GM13977 (cell line): ENCODE results near the gene POLD1.
"Not testable (repeated sequence)": the region's sequence is repeated elsewhere in the genome, so short reads cannot be mapped to it uniquely, and the experiment has no call there.

ENCODE experiments used
- DNase-seq: peaks from one replicate; pipeline ENCODE4 v3.0.0; 2012; ENCODE audit warnings: low spot score
- CTCF ChIP-seq: IDR thresholded peaks from 2 replicates; pipeline ENCODE4 v1.5.1; 2012; ENCODE audit warnings: mild to moderate bottlenecking, control low read depth; ENCODE audit not compliant: insufficient read depth; ENCODE audit errors: extremely low read depth, missing control alignments
- in situ Hi-C: fragments of 300-500 bp; cut with MboI; formaldehyde crosslinking; loops from one replicate; pipeline ENCODE4 v1.12.0; 2022; ENCODE audit warnings: low sequenced_read_pairs, low pct_unique_long_range_greater_than_20kb, mixed read lengths, inconsistent platforms; ENCODE audit not compliant: unreplicated experiment

POLD1 gene

DNA sequence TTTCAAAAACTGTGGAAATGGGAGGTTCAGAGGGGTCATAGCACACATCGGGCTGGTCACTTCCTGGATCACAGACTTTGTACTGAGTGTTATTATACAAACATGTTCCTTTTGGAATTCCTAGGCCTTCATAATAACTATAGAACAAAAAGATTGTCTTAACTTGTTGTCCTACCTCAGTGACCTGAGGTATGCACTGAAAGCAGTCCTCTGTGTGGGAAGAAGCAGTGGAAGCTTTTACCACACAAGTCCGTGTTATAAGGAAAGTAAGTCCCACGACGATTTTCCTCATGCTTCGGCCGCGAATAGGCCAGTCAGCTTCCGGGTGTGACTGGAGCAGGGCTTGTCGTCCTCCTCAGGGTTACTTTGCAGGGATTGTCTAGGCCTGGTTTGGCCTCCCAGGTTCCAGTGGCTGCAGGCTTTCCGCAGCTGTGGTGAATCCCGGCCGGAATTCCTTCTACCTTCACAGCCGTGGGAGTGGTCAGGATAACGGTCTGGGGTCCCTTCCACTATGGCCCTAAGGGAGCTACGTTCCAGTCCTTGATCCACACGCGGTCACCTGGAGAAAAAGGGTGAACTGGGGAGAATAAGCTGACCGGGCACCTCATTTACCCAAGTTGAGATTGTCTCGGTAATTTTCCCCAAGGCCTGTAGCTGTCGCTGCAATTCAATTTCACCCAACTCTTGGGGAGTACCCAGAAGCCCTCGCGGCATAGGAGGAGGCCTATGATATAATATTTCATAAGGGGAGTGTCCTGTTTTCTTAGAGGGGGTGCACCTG lies 34.7 kb upstream of the POLD1 start:
- in situ Hi-C loops: loop anchor here (25.0 kb wide), 1 partner anchor 438 kb away; the partner anchor contains the start of gene ACP4
- TF ChIP-seq CTCF: peak; percentile 33
- no peak for DNase-seq

DNA sequence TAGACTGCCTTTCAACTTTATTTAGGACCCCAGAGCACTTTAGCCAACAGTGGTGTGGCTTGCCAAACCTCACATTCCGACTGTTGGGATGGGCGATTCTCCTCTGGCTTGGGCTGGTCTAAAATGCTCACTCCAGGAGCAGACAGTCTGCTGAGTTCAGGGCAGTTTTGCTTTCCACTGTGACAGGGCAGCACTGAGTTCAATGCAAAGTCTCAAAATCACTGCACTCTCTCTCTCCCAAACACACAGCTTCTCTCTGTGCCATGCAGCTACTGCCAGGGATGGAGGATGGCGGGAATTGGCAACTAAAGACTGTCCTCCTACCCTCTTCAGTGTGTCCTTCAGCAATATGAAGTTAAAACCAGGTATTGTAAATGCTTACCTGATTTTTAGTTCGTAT lies 31.9 kb upstream of the POLD1 start:
- no peak for DNase-seq
- no peak for TF ChIP-seq CTCF
- in situ Hi-C loops: loop anchor here (25.0 kb wide), 1 partner anchor 435 kb away; the partner anchor contains the start of gene ACP4

- DNase-seq: not testable (repeated sequence)
- in situ Hi-C loops: loop anchor here (25.0 kb wide), 1 partner anchor 434 kb away; the partner anchor contains the start of gene ACP4
Measured at GRCh38 chr19:50353487-50353880, 30.7 kb upstream of the POLD1 start.

DNA sequence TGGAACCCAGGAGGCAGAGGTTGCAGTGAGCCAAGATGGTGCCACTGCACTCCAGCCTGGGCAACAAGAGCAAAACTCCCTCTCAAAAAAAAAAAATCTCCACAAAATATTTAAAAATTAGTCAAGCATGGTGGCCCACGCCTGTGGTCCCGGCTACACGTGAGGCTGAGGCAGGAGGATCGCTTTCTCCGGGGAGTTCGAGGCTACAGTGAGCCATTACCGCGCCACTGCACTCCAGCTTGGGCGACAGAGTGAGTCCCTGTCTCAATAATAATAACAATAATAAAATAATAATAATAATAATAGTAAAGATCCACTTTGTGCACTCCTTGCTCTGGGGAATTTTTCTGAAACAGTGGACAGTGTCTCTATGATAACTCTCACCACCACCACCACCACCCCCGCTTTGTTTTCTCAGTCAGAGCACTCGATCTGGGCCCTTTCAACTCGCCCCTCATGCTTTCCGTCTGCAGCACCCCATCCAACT lies 27.4 kb upstream of the POLD1 start:
- no peak for DNase-seq
- in situ Hi-C loops: loop anchor here (5.0 to 25.0 kb wide), 2 partner anchors 106 to 431 kb away; partner anchors contain the start of gene ACP4
- TF ChIP-seq CTCF: no peak

- TF ChIP-seq CTCF: peak; percentile 81
- in situ Hi-C loops: loop anchor here (5.0 to 25.0 kb wide), 2 partner anchors 105 to 430 kb away; partner anchors contain the start of gene ACP4
- peak; percentile 62 for DNase-seq
Measured at GRCh38 chr19:50357178-50358100, 26.7 kb upstream of the POLD1 start.

- in situ Hi-C loops: loop anchor here (5.0 to 25.0 kb wide), 2 partner anchors 104 to 429 kb away; partner anchors contain the start of gene ACP4
- DNase-seq: peak; percentile 86
- no peak for TF ChIP-seq CTCF
Measured at GRCh38 chr19:50358483-50359327, 25.4 kb upstream of the POLD1 start.
